K562 (cell line): Measurements from ENCODE around the gene MKNK1. TPM values are rescaled to one million over a fixed set of nuclear protein-coding genes. Genes with fewer than 3 reads are reported as not detected.

Source experiments
- ATAC-seq: fragments of 200-7000 bp; cut with Tn5 transposase; 3 replicates; pipeline ENCODE4 v1.9.1; 2020; ENCODE audit warnings: moderate library complexity
- BruUV-seq: library from RNA; stranded (reverse); fragments of 400-500 nt; replicated peaks from 2 replicates; lab custom pipeline; 2021; lab: Mats Ljungman, UMichigan
- CTCF ChIA-PET: fragments of 300-600 bp; formaldehyde crosslinking; extraction: SDS; loops from one replicate; lab custom pipeline; 2021; ENCODE audit warnings: low intra/inter-chr PET ratio; lab: Yijun Ruan, JAX
- POLR2A ChIA-PET: fragments of 300-600, 350-650 bp; sonication (Branson Sonifier 250); formaldehyde crosslinking; extraction: SDS; loops from one replicate; lab custom pipeline; 2021; ENCODE audit warnings: antibody characterized with exemption, inconsistent platforms; lab: Yijun Ruan, JAX
- DNase-seq, 4 experiments: peaks; one replicate each; pipeline versions ENCODE4 v3.0.0 to v3.0.0-alpha.2; 2011 to 2018; ENCODE audit warnings: low spot score in 3 of 4, mixed read lengths in 3 of 4; ENCODE audit errors: extremely low read depth in 1 of 4
- FAIRE-seq: peaks from 2 replicates; lab custom pipeline; 2011; peaks lifted over from hg19 to GRCh38; lab: Jason Lieb, UNC
- H2AFZ ChIP-seq: 2 replicates; pipeline ENCODE4 v1.6.0; 2011; ENCODE audit warnings: low read depth, low read length, control low read depth, inconsistent platforms
- H3K27ac ChIP-seq: fragments of 200-600 bp; 3 replicates; pipeline ENCODE4 v1.8.0; 2011; ENCODE audit warnings: low read depth, mild to moderate bottlenecking, control low read depth, inconsistent platforms, low read length, moderate library complexity, mixed read lengths; ENCODE audit errors: extremely low read depth
- H3K27me3 ChIP-seq, 2 experiments: fragments of 300-600 bp in 1 of 2; 2 replicates in 1 of 2; 3 replicates in 1 of 2; pipeline versions ENCODE4 v1.6.0 to v1.8.0; 2011; ENCODE audit warnings: inconsistent platforms in 2 of 2, low read length in 2 of 2, mild to moderate bottlenecking in 1 of 2, mixed read lengths in 1 of 2, moderate library complexity in 1 of 2; ENCODE audit not compliant: control insufficient read depth in 2 of 2, insufficient read depth in 2 of 2
- H3K36me3 ChIP-seq: fragments of 300-600 bp; 3 replicates; pipeline ENCODE4 v1.8.0; 2011; ENCODE audit warnings: mild to moderate bottlenecking, low read length, inconsistent platforms; ENCODE audit not compliant: control insufficient read depth, insufficient read depth
- H3K4me1 ChIP-seq, 2 experiments: fragments of 200-600 bp in 1 of 2; replicated peaks in 1 of 2; 2 replicates in 1 of 2; 3 replicates in 1 of 2; pipeline versions ENCODE4 v1.5.1 to v1.8.0; 2011; ENCODE audit warnings: inconsistent platforms in 2 of 2, low read length in 2 of 2, mild to moderate bottlenecking in 1 of 2, mixed read lengths in 1 of 2, moderate library complexity in 1 of 2; ENCODE audit not compliant: control insufficient read depth in 2 of 2, insufficient read depth in 2 of 2
- H3K4me2 ChIP-seq: 2 replicates; pipeline ENCODE4 v1.6.1; 2011; ENCODE audit warnings: low read length, control low read depth, inconsistent platforms, mixed read lengths; ENCODE audit not compliant: insufficient read depth
- H3K4me3 ChIP-seq: fragments of 200-600 bp; sonication (generic), shearing (Covaris generic); 2 replicates; pipeline ENCODE4 v1.5.1; 2016; ENCODE audit warnings: control low read depth, inconsistent platforms
- H3K79me2 ChIP-seq: fragments of 200-600 bp; 3 replicates; pipeline ENCODE4 v1.8.0; 2011; ENCODE audit warnings: low read length, inconsistent platforms; ENCODE audit not compliant: control insufficient read depth, insufficient read depth
- H3K9ac ChIP-seq, 2 experiments: 2 replicates each; pipeline versions ENCODE4 v1.6.0 to v1.6.1; 2011; ENCODE audit warnings: low read depth in 2 of 2, low read length in 2 of 2, control low read depth in 1 of 2, inconsistent platforms in 1 of 2, mild to moderate bottlenecking in 1 of 2, mixed read lengths in 1 of 2; ENCODE audit not compliant: insufficient read depth in 1 of 2
- H3K9me1 ChIP-seq: one replicate; pipeline ENCODE4 v1.6.0; 2011; ENCODE audit warnings: inconsistent platforms, mild to moderate bottlenecking, low read length, moderate library complexity; ENCODE audit not compliant: control insufficient read depth, insufficient read depth
- H3K9me3 ChIP-seq: replicated peaks from 2 replicates; pipeline ENCODE4 v1.5.1; 2011; ENCODE audit warnings: low read depth, low read length, inconsistent platforms; ENCODE audit not compliant: control insufficient read depth, insufficient read depth
- H4K20me1 ChIP-seq: replicated peaks from 2 replicates; pipeline ENCODE4 v1.6.1; 2011; ENCODE audit warnings: low read length, inconsistent platforms, mixed read lengths; ENCODE audit not compliant: control insufficient read depth, insufficient read depth
- ATF3 ChIP-seq, 2 experiments: fragments of 450-650 bp in 1 of 2; sonication (generic) in 1 of 2; formaldehyde crosslinking in 1 of 2; IDR thresholded peaks in 1 of 2; conservative IDR thresholded peaks in 1 of 2; 2 replicates each; pipeline versions ENCODE4 v1.6.1 to v1.8.1; 2016 to 2023; ENCODE audit warnings: mild to moderate bottlenecking in 2 of 2, moderate library complexity in 2 of 2, inconsistent platforms in 1 of 2, missing genetic modification reagents in 1 of 2
- ATF7 ChIP-seq: fragments of 450-650 bp; IDR thresholded peaks from 2 replicates; pipeline ENCODE4 v1.7.1; 2014; ENCODE audit warnings: mild to moderate bottlenecking, moderate library complexity
- BACH1 ChIP-seq: fragments of 200-800 bp; sonication (Bioruptor generic); IDR thresholded peaks from 2 replicates; pipeline ENCODE4 v1.6.1; 2016; ENCODE audit warnings: missing genetic modification characterization, missing compliant biosample characterization
- BHLHE40 ChIP-seq: IDR thresholded peaks from 2 replicates; pipeline ENCODE4 v1.6.1; 2011; ENCODE audit warnings: low read length, improper control_type of control experiment
- CREM ChIP-seq: IDR thresholded peaks from 2 replicates; pipeline ENCODE4 v1.6.1; 2014; ENCODE audit warnings: antibody characterized with exemption, low read depth
- DPF2 ChIP-seq: fragments of 450-650 bp; IDR thresholded peaks from 2 replicates; pipeline ENCODE4 v1.6.1; 2016
- ELF2 ChIP-seq: fragments of 250-450 bp; sonication (Bioruptor Pico); IDR thresholded peaks from 2 replicates; pipeline ENCODE4 v1.5.0; 2021; ENCODE audit warnings: mild to moderate bottlenecking
- GTF2B ChIP-seq: IDR thresholded peaks from 2 replicates; pipeline ENCODE4 v1.6.1; 2011; ENCODE audit not compliant: insufficient read length; ENCODE audit errors: extremely low read depth
- HDAC1 ChIP-seq, 2 experiments: fragments of 450-650 bp; IDR thresholded peaks; 2 replicates each; pipeline ENCODE4 v1.6.1; 2016 to 2017; ENCODE audit warnings: inconsistent platforms in 1 of 2, mild to moderate bottlenecking in 1 of 2, moderate library complexity in 1 of 2
- ILK ChIP-seq: fragments of 450-650 bp; IDR thresholded peaks from 2 replicates; pipeline ENCODE4 v1.6.1; 2016; ENCODE audit warnings: missing genetic modification characterization, low read depth, mild to moderate bottlenecking, missing compliant biosample characterization, moderate library complexity, borderline replicate concordance
- JUN ChIP-seq, 2 experiments: sonication (generic) in 1 of 2; formaldehyde crosslinking in 1 of 2; IDR thresholded peaks; 2 replicates each; pipeline versions ENCODE4 v1.6.1 to v1.8.0; 2012 to 2022; ENCODE audit warnings: borderline replicate concordance in 2 of 2, mild to moderate bottlenecking in 2 of 2, improper control_type of control experiment in 1 of 2, low read depth in 1 of 2, low read length in 1 of 2, missing genetic modification reagents in 1 of 2
- KLF13 ChIP-seq: fragments of 450-650 bp; IDR thresholded peaks from 2 replicates; pipeline ENCODE4 v1.6.1; 2016; ENCODE audit warnings: missing genetic modification characterization, low read depth, mild to moderate bottlenecking, missing compliant biosample characterization, moderate library complexity, borderline replicate concordance
- MYC ChIP-seq, 2 experiments: fragments of 250-450 bp in 1 of 2; sonication (Bioruptor Pico) in 1 of 2; IDR thresholded peaks; 2 replicates each; pipeline versions ENCODE4 v1.5.1 to v1.6.1; 2012 to 2021; ENCODE audit warnings: low read depth in 2 of 2, borderline replicate concordance in 1 of 2, improper control_type of control experiment in 1 of 2, low read length in 1 of 2, mild to moderate bottlenecking in 1 of 2, moderate library complexity in 1 of 2
- RBM22 ChIP-seq: fragments of 200-400 bp; formaldehyde crosslinking; IDR thresholded peaks from 2 replicates; pipeline ENCODE4 v1.6.1; 2018; ENCODE audit warnings: low read length, low read depth; ENCODE audit not compliant: poor library complexity, severe bottlenecking
- SNIP1 ChIP-seq: fragments of 450-650 bp; IDR thresholded peaks from 2 replicates; pipeline ENCODE4 v1.7.1; 2017; ENCODE audit warnings: low read depth, mild to moderate bottlenecking
- TEAD1 ChIP-seq, 2 experiments: fragments of 450-650 bp in 1 of 2; sonication (generic) in 1 of 2; formaldehyde crosslinking; IDR thresholded peaks; 2 replicates each; pipeline versions ENCODE4 v1.4.0 to v1.8.0; 2020 to 2022; ENCODE audit warnings: mild to moderate bottlenecking in 2 of 2, missing genetic modification reagents in 1 of 2
- ZKSCAN8 ChIP-seq: fragments of 200-800 bp; sonication (Bioruptor generic); IDR thresholded peaks from 2 replicates; pipeline ENCODE4 v1.6.1; 2016; ENCODE audit warnings: missing genetic modification characterization, missing compliant biosample characterization
- ZNF766 ChIP-seq: fragments of 200-800 bp; sonication (Bioruptor generic); conservative IDR thresholded peaks from 2 replicates; pipeline ENCODE4 v1.6.1; 2016; ENCODE audit warnings: missing genetic modification characterization, missing compliant biosample characterization
- WGBS: fragments of 100-300 bp; shearing (Covaris generic); methylation state at CpG from one replicate; pipeline ENCODE4 v1.1.6; 2016; ENCODE audit warnings: low coverage, mixed read lengths; ENCODE audit not compliant: insufficient coverage; ENCODE audit errors: missing lambda C conversion rate; 5-methylcytosine and 5-hydroxymethylcytosine counted together
- in situ Hi-C: fragments of 300-500 bp; cut with MboI; formaldehyde crosslinking; loops from 4 replicates; pipeline ENCODE4 v1.15.0; 2018; ENCODE audit warnings: inconsistent platforms, mixed read lengths
- intact Hi-C: fragments of 100-400 bp; cut with micrococcal nuclease; formaldehyde crosslinking; loops from 2 replicates; pipeline ENCODE4 v1.14.2; 2022
- polyA plus RNA-seq, 8 experiments: library from polyadenylated mRNA; depleted of rRNA in 4 of 8; stranded (reverse) in 5 of 8; unstranded in 3 of 8; fragments of >200 nt; fragmentation: Nextera tagmentation in 2 of 8; fragmentation: Illumina TruSeq in 1 of 8; extraction: Ambion mirVana in 2 of 8; extraction: Trizol in 1 of 8; gene quantifications; 2 replicates each; pipeline versions ENCODE4 v1.2.1 to v1.2.3, GENCODE V29; 2011 to 2014; ENCODE audit warnings: inconsistent platforms in 1 of 8, missing spikeins in 1 of 8
- total RNA-seq, 7 experiments: library from RNA; depleted of rRNA in 6 of 7; stranded (reverse); fragments of >200 nt in 6 of 7; fragmentation: Illumina TruSeq in 2 of 7; extraction: Trizol in 2 of 7; gene quantifications; 2 replicates each; pipeline versions ENCODE4 v1.2.1 to v1.2.3, GENCODE V29; 2011 to 2021; ENCODE audit warnings: low replicate concordance in 1 of 7

The MKNK1 gene
- total and polyA plus RNA-seq, 9 of the 15 experiments (the other 6 are each of a cell fraction or from before 2014, with no cell fraction given): 27.7 to 51.3 (median 43.7) TPM

- Histone ChIP-seq H3K4me1 (peaks cover 11 to 21% of the 10 kb centered on the region in 2 experiments; a peak in 4 of 5 replicates), H4K20me1 (no peaks in the 10 kb centered on the region), H3K9me3 (no peaks in the 10 kb centered on the region), H3K27ac (peak overlapping the region; percentile 23; the same call in 2 of the 3 replicates), H3K27me3 (no peaks in the 10 kb centered on the region), H3K4me2 (no peak overlapping the region), H3K36me3 (peaks cover 37% of the 10 kb centered on the region; the same call in 2 of the 3 replicates), H3K79me2 (peaks cover 2% of the 10 kb centered on the region; the same call in 2 of the 3 replicates), H3K9me1 (no peaks in the 10 kb centered on the region), H2AFZ (no peak overlapping the region), H3K9ac (no peak overlapping the region), H3K4me3 (no peak overlapping the region)
- FAIRE-seq (peak; percentile 23), ATAC-seq (peak; percentile 56), DNase-seq (peak; percentile 45 to 58 (median 51))
- CTCF ChIA-PET: no interaction called here
- in situ Hi-C loops (no loop called here), intact Hi-C loops (no loop called here)
- BruUV-seq: no TSS peak
- POLR2A ChIA-PET: interaction anchor here (1.1 to 1.3 kb wide), 2 partner anchors 8 to 9 kb away, joined by 3 read pairs; partner anchors contain the start of gene MKNK1
- WGBS: 16% methylated on average over 3 of the region's 3 CpGs
- TF ChIP-seq RBM22: no peak
- no peak for TF ChIP-seq KLF13 (tag)
- TF ChIP-seq DPF2: 0 out of 2 replicates have a peak, but pooled peaks have one; percentile 15
- TF ChIP-seq ZNF766 (CRISPR knock-in tag): 0 out of 2 replicates have a peak, but pooled peaks have one; percentile 37
- TF ChIP-seq ILK (tag): no peak
- TF ChIP-seq SNIP1: no peak
- 0 out of 2 replicates have a peak, but pooled peaks have one; percentile 9 for TF ChIP-seq JUN (IDR thresholded peaks at IDR 0.05; ENCODE audit: borderline replicate concordance, low read depth, low read length)
- TF ChIP-seq JUN (CRISPR knock-in tag; IDR thresholded peaks at IDR 0.05; ENCODE audit: borderline replicate concordance): no peak
- TF ChIP-seq ELF2 (CRISPR knock-in tag): 0 out of 2 replicates have a peak, but pooled peaks have one; percentile 20
- TF ChIP-seq BACH1 (tag): 0 out of 2 replicates have a peak, but pooled peaks have one; percentile 33
- no peak for TF ChIP-seq HDAC1 (IDR thresholded peaks at IDR 0.05)
- 0 out of 2 replicates have a peak, but pooled peaks have one; percentile 32 for TF ChIP-seq ZKSCAN8 (CRISPR knock-in tag)
- TF ChIP-seq BHLHE40: no peak
- no peak for TF ChIP-seq GTF2B
- TF ChIP-seq TEAD1 (CRISPR knock-in tag; IDR thresholded peaks at IDR 0.05): no peak
- peak; percentile 71 for TF ChIP-seq ATF3 (IDR thresholded peaks at IDR 0.05)
- no peak for TF ChIP-seq ATF3 (CRISPR knock-in tag; conservative IDR thresholded peaks at IDR 0.05)
- TF ChIP-seq MYC (IDR thresholded peaks at IDR 0.05; ENCODE audit: low read depth, low read length): peak; percentile 63
- no peak for TF ChIP-seq MYC (CRISPR knock-in tag; IDR thresholded peaks at IDR 0.05; ENCODE audit: borderline replicate concordance, low read depth)
- TF ChIP-seq CREM: peak; percentile 72
- TF ChIP-seq ATF7: peak; percentile 78
Measured at GRCh38 chr1:46595127-46595526, 8.9 kb downstream of the MKNK1 start.
